ENCODE results near the gene GRIN2C.

The GRIN2C gene

GRCh38 chr17:74831444-74832146 is 28.1 kb downstream of the GRIN2C start:
- no peak overlapping the region for H3K18ac ChIP-seq (ENCODE audit: low read length)
- H2BK5ac ChIP-seq (ENCODE audit: low read length), result peak overlapping the region; percentile 24
- no peak overlapping the region for H4K8ac ChIP-seq (ENCODE audit: low read depth, low read length)
- peaks cover 7 to 11% of the 10 kb centered on the region in 2 donors for H3K4me1 ChIP-seq (ENCODE audit: control insufficient read depth in 2 of 2, insufficient read depth in 1 of 2, low read depth in 1 of 2, low read length in 2 of 2)
- H2AFZ ChIP-seq (ENCODE audit: low read length), result no peak overlapping the region
- H3K4ac ChIP-seq (ENCODE audit: low read length), result no peak overlapping the region
- no peak for DNase-seq (ENCODE audit: low spot score)
- H2AK5ac ChIP-seq (ENCODE audit: low read depth, low read length), result peak overlapping the region; percentile 46
- H3K36me3 ChIP-seq (replicated peaks in 1 of 2; ENCODE audit: control insufficient read depth in 2 of 2, insufficient read depth in 2 of 2, low read length in 2 of 2), result peaks cover 7 to 13% of the 10 kb centered on the region in 2 donors
- peaks cover 5% of the 10 kb centered on the region for H3K79me1 ChIP-seq (ENCODE audit: low read depth, low read length)
- H3K4me2 ChIP-seq (ENCODE audit: insufficient read depth, low read length, poor library complexity, severe bottlenecking), result no peak overlapping the region
- no peak overlapping the region for H3K14ac ChIP-seq (ENCODE audit: low read length)
- H3K4me3 ChIP-seq (ENCODE audit: low read length in 2 of 2), result no peak overlapping the region
- H2BK15ac ChIP-seq (ENCODE audit: low read length), result no peak overlapping the region
- no peaks in the 10 kb centered on the region for H3K27me3 ChIP-seq (ENCODE audit: control insufficient read depth in 3 of 3, insufficient read depth in 3 of 3, low read depth in 1 of 3, low read length in 3 of 3)
- WGBS, 2 donors (ENCODE audit: extremely low coverage in 2 of 2, insufficient read length in 2 of 2, insufficient replicate concordance in 1 of 2), result no CpG with 5 or more reads among the region's 22 CpGs
- H3K27ac ChIP-seq (replicated peaks; ENCODE audit: low read length), result no peak overlapping the region
- peak overlapping the region; percentile 22 for H2BK12ac ChIP-seq (ENCODE audit: low read length)
- H2BK120ac ChIP-seq (ENCODE audit: low read depth, low read length), result no peak overlapping the region
- peak overlapping the region; percentile 21 for H3K9ac ChIP-seq (ENCODE audit: low read depth, low read length, poor library complexity)
- H4K91ac ChIP-seq (ENCODE audit: low read depth, low read length, poor library complexity), result no peak overlapping the region
- H3K23ac ChIP-seq (ENCODE audit: low read depth, low read length, poor library complexity), result peak overlapping the region; percentile 34
- no peaks in the 10 kb centered on the region for H3K9me3 ChIP-seq (replicated peaks in 1 of 2; ENCODE audit: control insufficient read depth in 2 of 2, insufficient read depth in 1 of 2, low read depth in 1 of 2, low read length in 2 of 2)

DNA sequence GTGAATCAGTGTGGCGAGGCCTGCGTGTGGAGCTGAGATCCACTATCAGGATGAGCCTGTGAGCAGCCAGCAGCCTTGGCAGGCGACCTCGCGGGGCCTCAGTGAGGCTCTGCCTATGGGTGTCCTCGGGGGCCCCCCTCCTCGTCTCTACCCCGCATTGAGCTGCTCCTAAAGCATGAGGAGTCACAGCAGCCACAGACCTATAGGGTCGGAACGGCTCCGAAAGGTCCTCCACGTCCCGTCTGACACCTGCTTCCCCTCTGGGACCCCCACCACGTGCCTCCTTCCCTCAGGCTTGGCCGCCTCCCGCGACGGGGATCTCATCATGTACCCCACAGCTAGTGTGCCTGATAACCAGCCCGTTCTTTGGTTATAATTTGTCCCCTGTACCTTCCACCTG is 28.8 kb downstream of the GRIN2C start:
- Histone ChIP-seq H3K27me3 (ENCODE audit: control insufficient read depth in 3 of 3, insufficient read depth in 3 of 3, low read depth in 1 of 3, low read length in 3 of 3) (no peaks in the 10 kb centered on the region), H3K4me3 (ENCODE audit: low read length in 2 of 2) (no peak overlapping the region), H3K79me1 (ENCODE audit: low read depth, low read length) (peaks cover 3% of the 10 kb centered on the region), H4K8ac (ENCODE audit: low read depth, low read length) (no peak overlapping the region), H3K36me3 (replicated peaks in 1 of 2; ENCODE audit: control insufficient read depth in 2 of 2, insufficient read depth in 2 of 2, low read length in 2 of 2) (peaks cover under 1 to 7% of the 10 kb centered on the region in 2 donors), H3K9me3 (replicated peaks in 1 of 2; ENCODE audit: control insufficient read depth in 2 of 2, insufficient read depth in 1 of 2, low read depth in 1 of 2, low read length in 2 of 2) (no peaks in the 10 kb centered on the region), H2BK12ac (ENCODE audit: low read length) (no peak overlapping the region), H4K91ac (ENCODE audit: low read depth, low read length, poor library complexity) (no peak overlapping the region), H2AK5ac (ENCODE audit: low read depth, low read length) (no peak overlapping the region), H3K4me1 (ENCODE audit: control insufficient read depth in 2 of 2, insufficient read depth in 1 of 2, low read depth in 1 of 2, low read length in 2 of 2) (peaks cover 7 to 11% of the 10 kb centered on the region in 2 donors), H3K27ac (replicated peaks; ENCODE audit: low read length) (no peak overlapping the region), H2BK15ac (ENCODE audit: low read length) (no peak overlapping the region), H2BK5ac (ENCODE audit: low read length) (peak overlapping the region; percentile 53), H3K4me2 (ENCODE audit: insufficient read depth, low read length, poor library complexity, severe bottlenecking) (no peak overlapping the region), H3K23ac (ENCODE audit: low read depth, low read length, poor library complexity) (peak overlapping the region; percentile 55), H3K9ac (ENCODE audit: low read depth, low read length, poor library complexity) (no peak overlapping the region), H2BK120ac (ENCODE audit: low read depth, low read length) (no peak overlapping the region), H3K18ac (ENCODE audit: low read length) (no peak overlapping the region), H2AFZ (ENCODE audit: low read length) (no peak overlapping the region), H3K4ac (ENCODE audit: low read length) (no peak overlapping the region), H3K14ac (ENCODE audit: low read length) (no peak overlapping the region)
- no CpG with 5 or more reads among the region's 19 CpGs for WGBS, 2 donors (ENCODE audit: extremely low coverage in 2 of 2, insufficient read length in 2 of 2, insufficient replicate concordance in 1 of 2)
- DNase-seq (ENCODE audit: low spot score), result no peak

DNA sequence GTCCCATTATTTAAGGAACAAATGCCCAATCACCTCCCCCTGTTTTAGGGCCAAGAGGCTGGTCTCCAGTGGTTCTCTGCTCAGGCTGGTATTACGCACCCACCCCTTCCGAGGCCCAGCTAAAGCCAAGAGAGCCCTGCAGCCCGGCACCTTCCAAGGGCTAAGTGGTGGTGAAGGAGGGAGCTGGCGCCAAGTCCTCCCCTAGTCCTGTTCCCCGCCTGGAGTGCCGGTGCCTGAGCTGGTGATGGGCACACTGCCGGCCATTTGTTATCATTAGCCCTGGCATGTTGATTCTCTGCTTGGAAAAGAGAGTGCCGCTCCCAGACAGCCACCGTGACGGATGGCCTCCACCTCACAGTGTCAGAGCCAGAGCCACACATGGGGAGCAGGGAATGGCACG is 31.9 kb downstream of the GRIN2C start:
- no peak for DNase-seq (ENCODE audit: low spot score)
- no peaks in the 10 kb centered on the region for H3K4me1 ChIP-seq (ENCODE audit: control insufficient read depth in 2 of 2, insufficient read depth in 1 of 2, low read depth in 1 of 2, low read length in 2 of 2)
- no peak overlapping the region for H4K8ac ChIP-seq (ENCODE audit: low read depth, low read length)
- no peak overlapping the region for H3K27ac ChIP-seq (replicated peaks; ENCODE audit: low read length)
- no peak overlapping the region for H3K4ac ChIP-seq (ENCODE audit: low read length)
- no peak overlapping the region for H3K4me3 ChIP-seq (ENCODE audit: low read length in 2 of 2)
- peak overlapping the region; percentile 38 for H3K14ac ChIP-seq (ENCODE audit: low read length)
- no peak overlapping the region for H4K91ac ChIP-seq (ENCODE audit: low read depth, low read length, poor library complexity)
- H2AFZ ChIP-seq (ENCODE audit: low read length), result no peak overlapping the region
- peaks cover 5 to 11% of the 10 kb centered on the region in 2 donors for H3K36me3 ChIP-seq (replicated peaks in 1 of 2; ENCODE audit: control insufficient read depth in 2 of 2, insufficient read depth in 2 of 2, low read length in 2 of 2)
- H3K9me3 ChIP-seq (replicated peaks in 1 of 2; ENCODE audit: control insufficient read depth in 2 of 2, insufficient read depth in 1 of 2, low read depth in 1 of 2, low read length in 2 of 2), result no peaks in the 10 kb centered on the region
- no peak overlapping the region for H2BK15ac ChIP-seq (ENCODE audit: low read length)
- no peak overlapping the region for H2BK5ac ChIP-seq (ENCODE audit: low read length)
- H2BK120ac ChIP-seq (ENCODE audit: low read depth, low read length), result peak overlapping the region; percentile 72
- no peak overlapping the region for H3K4me2 ChIP-seq (ENCODE audit: insufficient read depth, low read length, poor library complexity, severe bottlenecking)
- H3K79me1 ChIP-seq (ENCODE audit: low read depth, low read length), result peaks cover 4% of the 10 kb centered on the region
- no peak overlapping the region for H3K18ac ChIP-seq (ENCODE audit: low read length)
- H3K9ac ChIP-seq (ENCODE audit: low read depth, low read length, poor library complexity), result no peak overlapping the region
- no peak overlapping the region for H2AK5ac ChIP-seq (ENCODE audit: low read depth, low read length)
- no peak overlapping the region for H3K23ac ChIP-seq (ENCODE audit: low read depth, low read length, poor library complexity)
- WGBS, 2 donors (ENCODE audit: extremely low coverage in 2 of 2, insufficient read length in 2 of 2, insufficient replicate concordance in 1 of 2), result no CpG with 5 or more reads among the region's 11 CpGs
- H3K27me3 ChIP-seq (ENCODE audit: control insufficient read depth in 3 of 3, insufficient read depth in 3 of 3, low read depth in 1 of 3, low read length in 3 of 3), result no peaks in the 10 kb centered on the region
- no peak overlapping the region for H2BK12ac ChIP-seq (ENCODE audit: low read length)

- Histone ChIP-seq H3K4me3 (ENCODE audit: low read length in 2 of 2) (no peak overlapping the region), H2BK12ac (ENCODE audit: low read length) (no peak overlapping the region), H3K36me3 (replicated peaks in 1 of 2; ENCODE audit: control insufficient read depth in 2 of 2, insufficient read depth in 2 of 2, low read length in 2 of 2) (peaks cover 5 to 11% of the 10 kb centered on the region in 2 donors), H3K23ac (ENCODE audit: low read depth, low read length, poor library complexity) (no peak overlapping the region), H3K9ac (ENCODE audit: low read depth, low read length, poor library complexity) (no peak overlapping the region), H2BK15ac (ENCODE audit: low read length) (no peak overlapping the region), H2BK120ac (ENCODE audit: low read depth, low read length) (no peak overlapping the region), H2BK5ac (ENCODE audit: low read length) (no peak overlapping the region), H3K4ac (ENCODE audit: low read length) (no peak overlapping the region), H3K79me1 (ENCODE audit: low read depth, low read length) (peaks cover 3% of the 10 kb centered on the region), H3K27ac (replicated peaks; ENCODE audit: low read length) (no peak overlapping the region), H2AK5ac (ENCODE audit: low read depth, low read length) (no peak overlapping the region), H4K91ac (ENCODE audit: low read depth, low read length, poor library complexity) (no peak overlapping the region), H3K27me3 (ENCODE audit: control insufficient read depth in 3 of 3, insufficient read depth in 3 of 3, low read depth in 1 of 3, low read length in 3 of 3) (no peaks in the 10 kb centered on the region), H3K4me2 (ENCODE audit: insufficient read depth, low read length, poor library complexity, severe bottlenecking) (no peak overlapping the region), H3K9me3 (replicated peaks in 1 of 2; ENCODE audit: control insufficient read depth in 2 of 2, insufficient read depth in 1 of 2, low read depth in 1 of 2, low read length in 2 of 2) (no peaks in the 10 kb centered on the region), H4K8ac (ENCODE audit: low read depth, low read length) (no peak overlapping the region), H2AFZ (ENCODE audit: low read length) (no peak overlapping the region), H3K4me1 (ENCODE audit: control insufficient read depth in 2 of 2, insufficient read depth in 1 of 2, low read depth in 1 of 2, low read length in 2 of 2) (no peaks in the 10 kb centered on the region), H3K18ac (ENCODE audit: low read length) (no peak overlapping the region), H3K14ac (ENCODE audit: low read length) (no peak overlapping the region)
- WGBS, 2 donors (ENCODE audit: extremely low coverage in 2 of 2, insufficient read length in 2 of 2, insufficient replicate concordance in 1 of 2), result no CpG with 5 or more reads among the region's 9 CpGs
- DNase-seq (ENCODE audit: low spot score), result no peak
These were observed 33.5 kb downstream of the GRIN2C start for GRCh38 chr17:74825952-74826719.

Data from neuronal stem cell (in vitro differentiated cells).